ENCODE results near the gene FOXRED1. TPM values are rescaled to one million over a fixed set of nuclear protein-coding genes. Genes with fewer than 3 reads are reported as not detected.
"Not testable (repeated sequence)": the region's sequence is repeated elsewhere in the genome, so short reads cannot be mapped to it uniquely, and the experiment has no call there.

Gene FOXRED1
- total and polyA plus RNA-seq, 7 experiments from 2014 or later, result 20.4 to 42.7 (median 34.3) TPM

DNA sequence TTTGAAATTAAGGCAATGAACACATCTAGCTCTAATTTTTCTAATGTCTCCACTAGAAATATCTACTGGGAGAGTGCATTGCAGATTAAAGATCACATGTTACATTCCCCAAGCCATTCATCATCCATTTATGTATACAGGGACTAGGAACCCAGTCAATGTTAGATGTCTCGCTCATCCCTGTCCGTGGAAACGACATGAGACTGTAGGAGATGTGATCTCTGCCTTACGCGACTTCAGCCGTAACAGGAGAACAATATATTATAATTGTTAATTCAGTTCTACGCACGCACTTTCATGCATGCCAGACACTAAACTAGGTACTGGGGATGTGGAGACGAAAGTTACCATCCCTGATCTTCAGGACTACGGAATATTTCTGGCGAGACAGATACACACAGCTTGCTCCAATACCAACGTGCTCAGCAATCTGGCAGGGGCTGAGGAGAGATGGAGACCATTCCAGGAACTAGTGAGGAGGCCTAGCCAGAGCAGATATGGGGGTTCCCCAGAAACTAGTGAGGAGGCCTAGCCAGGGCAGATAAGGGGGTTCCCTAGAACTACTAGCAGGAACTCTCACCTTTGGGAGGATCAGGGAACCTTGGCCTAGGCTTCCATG lies 35.6 kb downstream of the FOXRED1 start:
- CTCF ChIA-PET, result interaction anchor here (1.0 kb wide), 1 partner anchor 13 kb away, joined by 3 read pairs; no protein-coding TSS in a partner anchor

GRCh38 chr11:126305699-126306098 lies 36.7 kb downstream of the FOXRED1 start:
- H3K27me3 Mint-ChIP-seq, result no peaks in the 10 kb centered on the region
- Histone ChIP-seq H3K4me3 (ENCODE audit: low read length) (no peak overlapping the region), H3K4me1 (ENCODE audit: control insufficient read depth in 2 of 2, insufficient read depth in 2 of 2, low read length in 2 of 2) (peaks cover 18 to 20% of the 10 kb centered on the region in 2 donors), H3K27me3 (ENCODE audit: control insufficient read depth in 2 of 2, insufficient read depth in 2 of 2, low read length in 2 of 2) (no peaks in the 10 kb centered on the region), H3K36me3 (ENCODE audit: control insufficient read depth in 2 of 3, insufficient read depth in 3 of 3, low read length in 3 of 3) (peaks cover 0 to 33% (median 3%) of the 10 kb centered on the region in 3 experiments), H3K9me3 (ENCODE audit: control insufficient read depth in 2 of 3, low read length in 3 of 3) (no peaks in the 10 kb centered on the region), H3K27ac (ENCODE audit: low read depth, low read length) (no peak overlapping the region)
- H3K36me3 Mint-ChIP-seq, result peaks cover 4 to 22% (median 8%) of the 10 kb centered on the region in 5 donors
- peak overlapping the region; percentile 50 to 87 (median 78) for H3K27ac Mint-ChIP-seq
- H3K9me3 Mint-ChIP-seq, result no peaks in the 10 kb centered on the region
- intact Hi-C loops (cut with micrococcal nuclease), result loop anchor here (2.0 kb wide), 2 partner anchors 13 to 49 kb away; partner anchors contain the start of gene ST3GAL4 (in 1 of the 2)
- ChIA-PET CTCF (no interaction called here), POLR2A (interaction anchor here (0.5 to 2.6 kb wide), 4 partner anchors 9 to 37 kb away, joined by 3 to 29 read pairs (median 12); partner anchors contain the start of genes FOXRED1, SRPRA and TIRAP)
- ATAC-seq (no peak), DNase-seq (no peak)
- peaks cover 19 to 66% (median 53%) of the 10 kb centered on the region in 7 donors for H3K4me1 Mint-ChIP-seq
- H3K4me3 Mint-ChIP-seq, result peak overlapping the region; percentile 61 to 87 (median 73)

More for the DNA sequence above, 35.6 kb downstream of the FOXRED1 start:
- Histone ChIP-seq H3K9me3 (ENCODE audit: control insufficient read depth in 2 of 3, low read length in 3 of 3) (no peaks in the 10 kb centered on the region), H3K36me3 (ENCODE audit: control insufficient read depth in 2 of 3, insufficient read depth in 3 of 3, low read length in 3 of 3) (peaks cover 0 to 26% (median 3%) of the 10 kb centered on the region in 3 experiments), H3K4me3 (ENCODE audit: low read length) (peak overlapping the region; percentile 100), H3K27me3 (ENCODE audit: control insufficient read depth in 2 of 2, insufficient read depth in 2 of 2, low read length in 2 of 2) (no peaks in the 10 kb centered on the region), H3K4me1 (ENCODE audit: control insufficient read depth in 2 of 2, insufficient read depth in 2 of 2, low read length in 2 of 2) (peaks cover 18 to 20% of the 10 kb centered on the region in 2 donors), H3K27ac (ENCODE audit: low read depth, low read length) (peak overlapping the region; percentile 97)
- no peak for ATAC-seq
- POLR2A ChIA-PET, result interaction anchor here (0.7 to 2.6 kb wide), 7 partner anchors 14 to 680 kb away, joined by 3 to 29 read pairs (median 5); partner anchors contain the start of genes CHEK1, FOXRED1, SRPRA and TIRAP
- Mint-ChIP-seq H3K27me3 (no peaks in the 10 kb centered on the region), H3K27ac (peak overlapping the region; percentile 87 to 99 (median 96)), H3K4me1 (peaks cover 19 to 54% (median 45%) of the 10 kb centered on the region in 7 donors), H3K9me3 (no peaks in the 10 kb centered on the region), H3K4me3 (peak overlapping the region; percentile 91 to 99 (median 97)), H3K36me3 (peaks cover 0 to 19% (median 5%) of the 10 kb centered on the region in 5 donors)
- intact Hi-C loops (cut with micrococcal nuclease), result loop anchor here (1.0 to 5.0 kb wide), 12 partner anchors 14 to 1193 kb away; partner anchors contain the start of genes FAM118B (in 2 of the 2), FOXRED1 (in 2 of the 2), RPUSD4 (in 2 of the 2) and ST3GAL4 (in 2 of the 2)
- no peak for DNase-seq

- H3K4me1 ChIP-seq (ENCODE audit: control insufficient read depth in 2 of 2, insufficient read depth in 2 of 2, low read length in 2 of 2), result peaks cover 18 to 20% of the 10 kb centered on the region in 2 donors
- no peak for DNase-seq
- Mint-ChIP-seq H3K9me3 (no peaks in the 10 kb centered on the region), H3K27me3 (no peaks in the 10 kb centered on the region), H3K27ac (peak overlapping the region in 6 of 9 donors; percentile 11 to 60 (median 46)), H3K4me1 (peaks cover 28 to 70% (median 61%) of the 10 kb centered on the region in 7 donors), H3K36me3 (peaks cover 4 to 28% (median 15%) of the 10 kb centered on the region in 5 donors), H3K4me3 (peak overlapping the region in 3 of 10 donors; percentile 10 to 50 (median 16))
- POLR2A ChIA-PET, result no interaction called here
- CTCF ChIA-PET, result interaction anchor here (0.9 to 1.6 kb wide), 2 partner anchors 11 to 173 kb away, joined by 3 to 5 read pairs; no protein-coding TSS in a partner anchor
- H3K27ac ChIP-seq (ENCODE audit: low read depth, low read length), result no peak overlapping the region
- no peaks in the 10 kb centered on the region for H3K27me3 ChIP-seq (ENCODE audit: control insufficient read depth in 2 of 2, insufficient read depth in 2 of 2, low read length in 2 of 2)
- intact Hi-C loops (cut with micrococcal nuclease), result no loop called here
- peaks cover 0 to 36% (median 3%) of the 10 kb centered on the region in 3 experiments for H3K36me3 ChIP-seq (ENCODE audit: control insufficient read depth in 2 of 3, insufficient read depth in 3 of 3, low read length in 3 of 3)
- no peak for ATAC-seq
- H3K4me3 ChIP-seq (ENCODE audit: low read length), result no peak overlapping the region
- no peaks in the 10 kb centered on the region for H3K9me3 ChIP-seq (ENCODE audit: control insufficient read depth in 2 of 3, low read length in 3 of 3)
Measured at GRCh38 chr11:126307706-126308105, 38.8 kb downstream of the FOXRED1 start.

DNA sequence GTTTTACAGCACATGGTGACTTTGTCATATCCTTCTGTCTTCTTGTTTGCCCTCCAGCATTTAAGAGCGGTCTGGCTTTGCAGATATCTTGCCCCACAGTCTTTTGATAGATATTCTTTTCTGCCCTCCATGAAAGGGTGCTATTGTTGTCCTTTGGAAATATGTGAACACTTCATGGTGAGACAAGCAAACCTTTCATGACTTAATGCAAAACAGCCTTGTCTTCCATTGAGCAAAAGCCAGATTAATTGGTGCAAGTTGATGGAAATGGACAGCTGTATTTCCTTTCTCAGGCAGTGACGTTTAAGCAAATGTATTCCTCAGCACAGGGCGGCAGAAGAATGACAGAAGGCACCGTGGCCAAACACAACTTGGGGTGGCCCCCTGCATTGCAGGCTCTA lies 39.3 kb downstream of the FOXRED1 start:
- Histone ChIP-seq H3K9me3 (ENCODE audit: control insufficient read depth in 2 of 3, low read length in 3 of 3) (no peaks in the 10 kb centered on the region), H3K27ac (ENCODE audit: low read depth, low read length) (no peak overlapping the region), H3K36me3 (ENCODE audit: control insufficient read depth in 2 of 3, insufficient read depth in 3 of 3, low read length in 3 of 3) (peaks cover 0 to 36% (median 3%) of the 10 kb centered on the region in 3 experiments), H3K27me3 (ENCODE audit: control insufficient read depth in 2 of 2, insufficient read depth in 2 of 2, low read length in 2 of 2) (no peaks in the 10 kb centered on the region), H3K4me3 (ENCODE audit: low read length) (no peak overlapping the region), H3K4me1 (ENCODE audit: control insufficient read depth in 2 of 2, insufficient read depth in 2 of 2, low read length in 2 of 2) (peaks cover 14 to 18% of the 10 kb centered on the region in 2 donors)
- no peak overlapping the region for H3K4me3 Mint-ChIP-seq
- ChIA-PET POLR2A (no interaction called here), CTCF (interaction anchor here (1.6 kb wide), 1 partner anchor 11 kb away, joined by 5 read pairs; no protein-coding TSS in a partner anchor)
- ATAC-seq (no peak), DNase-seq (no peak)
- H3K27me3 Mint-ChIP-seq, result no peaks in the 10 kb centered on the region
- peak overlapping the region in 3 of 9 donors; percentile 11 to 60 (median 28) for H3K27ac Mint-ChIP-seq
- intact Hi-C loops (cut with micrococcal nuclease), result no loop called here
- peaks cover 4 to 29% (median 16%) of the 10 kb centered on the region in 5 donors for H3K36me3 Mint-ChIP-seq
- H3K9me3 Mint-ChIP-seq, result no peaks in the 10 kb centered on the region
- peaks cover 28 to 65% (median 56%) of the 10 kb centered on the region in 7 donors for H3K4me1 Mint-ChIP-seq

- H3K4me1 ChIP-seq (ENCODE audit: control insufficient read depth in 2 of 2, insufficient read depth in 2 of 2, low read length in 2 of 2), result peaks cover 13 to 18% of the 10 kb centered on the region in 2 donors
- ChIA-PET CTCF (interaction anchor here (1.6 to 3.3 kb wide), 2 partner anchors 10 to 172 kb away, joined by 5 to 21 read pairs; no protein-coding TSS in a partner anchor), POLR2A (interaction anchor here (0.6 kb wide), 1 partner anchor 9 kb away, joined by 3 read pairs; no protein-coding TSS in a partner anchor)
- H3K27me3 Mint-ChIP-seq; H3K9me3 ChIP-seq (ENCODE audit: control insufficient read depth in 2 of 3, low read length in 3 of 3); ATAC-seq; DNase-seq; intact Hi-C loops (cut with micrococcal nuclease); H3K4me3 ChIP-seq (ENCODE audit: low read length); H3K27me3 ChIP-seq (ENCODE audit: control insufficient read depth in 2 of 2, insufficient read depth in 2 of 2, low read length in 2 of 2); H3K27ac Mint-ChIP-seq; H3K27ac ChIP-seq (ENCODE audit: low read depth, low read length); H3K9me3 Mint-ChIP-seq: not testable (repeated sequence)
- peaks cover 0 to 34% (median 3%) of the 10 kb centered on the region in 3 experiments for H3K36me3 ChIP-seq (ENCODE audit: control insufficient read depth in 2 of 3, insufficient read depth in 3 of 3, low read length in 3 of 3)
- Mint-ChIP-seq H3K4me3 (peak overlapping the region in 1 of 10 donors; percentile 59), H3K4me1 (peaks cover 28 to 61% (median 53%) of the 10 kb centered on the region in 7 donors), H3K36me3 (peaks cover 4 to 33% (median 16%) of the 10 kb centered on the region in 5 donors)
Measured at GRCh38 chr11:126308771-126309170, 39.8 kb downstream of the FOXRED1 start.

DNA sequence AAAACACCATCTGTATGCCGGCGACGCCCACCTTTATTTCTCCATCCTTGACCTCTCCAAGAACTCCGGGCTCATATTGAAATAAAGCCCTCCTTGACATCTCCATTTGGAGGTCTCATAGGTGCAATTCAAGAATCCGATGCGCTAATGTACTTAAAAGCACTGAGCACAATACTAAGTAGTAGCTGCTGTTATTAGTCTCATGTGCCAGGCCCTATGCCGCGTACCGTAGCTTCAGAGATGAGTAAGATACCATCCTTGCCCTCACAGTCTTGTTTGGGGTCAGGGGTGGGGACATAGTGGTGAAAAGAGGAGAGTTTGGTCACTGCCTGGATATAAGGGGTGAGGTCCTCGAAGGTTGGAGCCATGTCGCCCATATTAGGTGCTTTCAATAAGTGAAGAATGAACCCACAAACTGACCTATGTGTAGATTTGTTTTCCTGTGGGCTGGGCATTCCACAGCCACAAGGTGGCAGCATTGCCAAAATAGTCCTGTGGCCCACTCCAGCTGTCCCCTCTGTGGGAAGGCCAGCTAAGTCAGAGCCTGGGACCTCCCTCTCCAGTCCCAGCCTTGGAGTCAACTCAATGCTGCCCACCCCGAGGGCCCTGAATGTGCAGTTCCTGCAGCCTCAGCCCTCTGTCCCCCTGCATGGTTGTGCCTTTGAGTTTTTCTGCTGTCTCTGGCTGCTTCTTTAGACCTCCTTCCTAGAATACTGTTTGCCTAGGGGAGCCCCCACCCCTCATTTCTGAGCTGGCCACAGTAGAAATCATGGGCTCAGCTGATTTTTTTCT lies 41.4 kb downstream of the FOXRED1 start:
- Histone ChIP-seq H3K4me3 (ENCODE audit: low read length) (no peak overlapping the region), H3K27me3 (ENCODE audit: control insufficient read depth in 2 of 2, insufficient read depth in 2 of 2, low read length in 2 of 2) (no peaks in the 10 kb centered on the region), H3K36me3 (ENCODE audit: control insufficient read depth in 2 of 3, insufficient read depth in 3 of 3, low read length in 3 of 3) (peaks cover 0 to 38% (median 3%) of the 10 kb centered on the region in 3 experiments), H3K4me1 (ENCODE audit: control insufficient read depth in 2 of 2, insufficient read depth in 2 of 2, low read length in 2 of 2) (peaks cover 6 to 11% of the 10 kb centered on the region in 2 donors), H3K9me3 (ENCODE audit: control insufficient read depth in 2 of 3, low read length in 3 of 3) (no peaks in the 10 kb centered on the region), H3K27ac (ENCODE audit: low read depth, low read length) (no peak overlapping the region)
- H3K4me3 Mint-ChIP-seq, result no peak overlapping the region
- DNase-seq, result peak in 7 of 9 donors; percentile 28 to 61 (median 41)
- no peaks in the 10 kb centered on the region for H3K27me3 Mint-ChIP-seq
- peaks cover 11 to 42% (median 23%) of the 10 kb centered on the region in 5 donors for H3K36me3 Mint-ChIP-seq
- peak; percentile 80 for ATAC-seq
- peaks cover 0 to 5% (median 0%) of the 10 kb centered on the region in 11 donors for H3K9me3 Mint-ChIP-seq
- H3K27ac Mint-ChIP-seq, result peak overlapping the region in 4 of 9 donors; percentile 13 to 64 (median 23)
- ChIA-PET CTCF (interaction anchor here (0.7 to 3.3 kb wide), 9 partner anchors 9 to 171 kb away, joined by 3 to 21 read pairs (median 3); no protein-coding TSS in a partner anchor), POLR2A (interaction anchor here (1.1 kb wide), 3 partner anchors 9 to 171 kb away, joined by 3 to 4 read pairs (median 3); no protein-coding TSS in a partner anchor)
- intact Hi-C loops (cut with micrococcal nuclease), result loop anchor here (1.0 to 5.0 kb wide), 5 partner anchors 82 to 682 kb away; no protein-coding TSS in a partner anchor
- peaks cover 21 to 50% (median 41%) of the 10 kb centered on the region in 7 donors for H3K4me1 Mint-ChIP-seq
